ENCODE measurements around the gene TRAM2. TPM values are rescaled to one million over a fixed set of nuclear protein-coding genes. Genes with fewer than 3 reads are reported as not detected.

The TRAM2 gene
- total RNA-seq, 1 donor from 2014 or later: 11.0 TPM

GRCh38 chr6:52534966-52535390 is 41.9 kb downstream of the TRAM2 start:
- intact Hi-C loops (cut with DNase I): no loop called here
- Histone ChIP-seq H3K27me3 (no peaks in the 10 kb centered on the region), H3K27ac (no peak overlapping the region), H3K36me3 (no peaks in the 10 kb centered on the region), H3K4me3 (no peak overlapping the region), H3K4me1 (peaks cover 32% of the 10 kb centered on the region), H3K9me3 (no peaks in the 10 kb centered on the region)
- TF ChIP-seq CTCF (IDR thresholded peaks at IDR 0.05) (no peak), POLR2AphosphoS5 (IDR thresholded peaks at IDR 0.05; ENCODE audit: insufficient read depth in 1 of 2, low read depth in 1 of 2) (no peak), POLR2A (IDR thresholded peaks at IDR 0.05) (no peak)
- no peak for DNase-seq (ENCODE audit: extremely low spot score in 2 of 2)

- no peaks in the 10 kb centered on the region for H3K27me3 ChIP-seq
Observed at GRCh38 chr6:52534363-52534762, 42.5 kb downstream of the TRAM2 start.

GRCh38 chr6:52533491-52533890 is 43.4 kb downstream of the TRAM2 start:
- intact Hi-C loops (cut with DNase I): no loop called here
- peaks cover 21% of the 10 kb centered on the region for H3K4me1 ChIP-seq
- no peaks in the 10 kb centered on the region for H3K9me3 ChIP-seq
- TF ChIP-seq POLR2A (IDR thresholded peaks at IDR 0.05): no peak
- no peak for TF ChIP-seq POLR2AphosphoS5 (IDR thresholded peaks at IDR 0.05; ENCODE audit: insufficient read depth in 1 of 2, low read depth in 1 of 2)
- no peak for TF ChIP-seq CTCF (IDR thresholded peaks at IDR 0.05)
- H3K4me3 ChIP-seq: no peak overlapping the region
- H3K27ac ChIP-seq: no peak overlapping the region
- no peaks in the 10 kb centered on the region for H3K36me3 ChIP-seq
- no peaks in the 10 kb centered on the region for H3K27me3 ChIP-seq
- DNase-seq (ENCODE audit: extremely low spot score in 2 of 2): no peak

More at GRCh38 chr6:52534363-52534762, 42.5 kb downstream of the TRAM2 start:
- no peak overlapping the region for H3K27ac ChIP-seq
- peaks cover 30% of the 10 kb centered on the region for H3K4me1 ChIP-seq
- intact Hi-C loops (cut with DNase I): no loop called here
- no peak overlapping the region for H3K4me3 ChIP-seq
- TF ChIP-seq POLR2A (IDR thresholded peaks at IDR 0.05): no peak
- no peak for TF ChIP-seq CTCF (IDR thresholded peaks at IDR 0.05)
- no peak for TF ChIP-seq POLR2AphosphoS5 (IDR thresholded peaks at IDR 0.05; ENCODE audit: insufficient read depth in 1 of 2, low read depth in 1 of 2)
- H3K36me3 ChIP-seq: no peaks in the 10 kb centered on the region
- no peak for DNase-seq (ENCODE audit: extremely low spot score in 2 of 2)
- no peaks in the 10 kb centered on the region for H3K9me3 ChIP-seq

GRCh38 chr6:52532457-52532856 is 44.4 kb downstream of the TRAM2 start:
- no peak for TF ChIP-seq POLR2A (IDR thresholded peaks at IDR 0.05)
- no peak for TF ChIP-seq CTCF (IDR thresholded peaks at IDR 0.05)
- TF ChIP-seq POLR2AphosphoS5 (IDR thresholded peaks at IDR 0.05; ENCODE audit: insufficient read depth in 1 of 2, low read depth in 1 of 2): no peak
- H3K27me3 ChIP-seq: no peaks in the 10 kb centered on the region

DNA sequence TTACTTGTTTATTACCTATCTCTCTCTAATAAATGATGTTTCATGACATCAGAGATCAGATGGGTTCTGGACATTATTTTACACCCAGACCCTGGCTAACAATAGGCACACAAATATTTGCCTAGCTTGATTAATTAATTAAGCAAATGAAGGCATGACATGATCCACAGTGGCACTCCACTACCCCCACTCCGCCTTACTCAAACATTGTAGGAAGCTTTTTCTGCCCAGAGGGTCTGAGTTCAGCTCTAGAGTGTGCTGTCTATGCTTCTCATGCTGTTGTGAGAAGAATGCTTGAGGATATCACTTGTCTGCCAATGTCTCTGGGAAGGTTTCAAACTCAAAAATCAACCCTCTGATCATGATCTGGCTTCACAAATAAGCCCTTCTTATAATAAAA is 45.0 kb downstream of the TRAM2 start:
- intact Hi-C loops (cut with DNase I): no loop called here
- Histone ChIP-seq H3K27me3 (no peaks in the 10 kb centered on the region), H3K36me3 (no peaks in the 10 kb centered on the region), H3K27ac (no peak overlapping the region), H3K4me1 (peaks cover 5% of the 10 kb centered on the region), H3K4me3 (no peak overlapping the region), H3K9me3 (no peaks in the 10 kb centered on the region)
- DNase-seq (ENCODE audit: extremely low spot score in 2 of 2): no peak
- no peak for TF ChIP-seq CTCF (IDR thresholded peaks at IDR 0.05)
- TF ChIP-seq POLR2AphosphoS5 (IDR thresholded peaks at IDR 0.05; ENCODE audit: insufficient read depth in 1 of 2, low read depth in 1 of 2): no peak

More at GRCh38 chr6:52532457-52532856, 44.4 kb downstream of the TRAM2 start:
- Histone ChIP-seq H3K4me3 (no peak overlapping the region), H3K36me3 (no peaks in the 10 kb centered on the region), H3K9me3 (no peaks in the 10 kb centered on the region), H3K4me1 (peaks cover 11% of the 10 kb centered on the region), H3K27ac (no peak overlapping the region)
- no peak for DNase-seq (ENCODE audit: extremely low spot score in 2 of 2)
- intact Hi-C loops (cut with DNase I): no loop called here

Data from vagina (tissue), 2 donors.